Fibroblast of villous mesenchyme (primary cell): ENCODE measurements around the gene ZNF512. TPM values are rescaled to one million over a fixed set of nuclear protein-coding genes. Genes with fewer than 3 reads are reported as not detected.
"Not testable (repeated sequence)": the region's sequence is repeated elsewhere in the genome, so short reads cannot be mapped to it uniquely, and the experiment has no call there.

Experiments used
- DNase-seq: peaks from one replicate; pipeline ENCODE4 v3.0.0-alpha.2; 2010; ENCODE audit warnings: low read depth
- H3K4me3 ChIP-seq: 2 replicates; pipeline ENCODE4 v1.5.1; 2011; ENCODE audit warnings: low read depth, mild to moderate bottlenecking, low read length
- total RNA-seq: library from RNA; depleted of rRNA; stranded (reverse); fragments of >200 nt; gene quantifications from 2 replicates; pipeline ENCODE4 v1.2.3, GENCODE V29; 2012
- TF ChIP-seq, protein P1 (sequence below): IDR thresholded peaks from 2 replicates; pipeline ENCODE4 v1.5.1; 2012; ENCODE audit warnings: low read depth, mild to moderate bottlenecking, low read length; ENCODE audit not compliant: insufficient read depth

The ZNF512 gene
- total RNA-seq, 1 donor, result 33.2 TPM

DNA sequence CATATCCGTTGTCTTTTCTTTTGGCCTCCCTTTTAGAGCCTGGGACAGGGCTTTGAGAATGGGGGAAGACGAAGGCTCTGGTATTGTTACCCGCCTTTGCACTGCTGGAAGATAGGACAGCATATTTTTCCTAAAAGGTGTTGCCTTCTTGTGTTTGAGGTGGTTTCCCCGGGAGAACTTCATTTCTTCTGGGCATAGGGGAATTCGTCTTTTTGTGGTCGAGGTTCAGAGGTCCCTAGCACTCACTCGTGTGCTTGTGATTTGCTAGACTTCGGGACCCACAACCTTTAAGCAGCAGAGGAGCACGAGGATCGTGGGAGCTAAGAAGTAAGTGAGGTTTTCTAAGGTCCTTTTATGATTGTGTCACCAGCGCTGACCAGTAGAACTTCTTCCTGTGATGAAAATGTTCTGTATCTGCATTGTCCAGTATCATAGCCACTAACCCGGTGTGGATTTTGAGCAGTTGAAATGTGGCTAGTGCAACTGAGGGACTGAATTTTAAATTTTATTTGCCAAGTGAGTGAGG lies 611 bp downstream of the ZNF512 start:
- DNase-seq, result peak; percentile 45
- H3K4me3 ChIP-seq, result peak overlapping the region; percentile 95
- TF ChIP-seq, protein P1, sequence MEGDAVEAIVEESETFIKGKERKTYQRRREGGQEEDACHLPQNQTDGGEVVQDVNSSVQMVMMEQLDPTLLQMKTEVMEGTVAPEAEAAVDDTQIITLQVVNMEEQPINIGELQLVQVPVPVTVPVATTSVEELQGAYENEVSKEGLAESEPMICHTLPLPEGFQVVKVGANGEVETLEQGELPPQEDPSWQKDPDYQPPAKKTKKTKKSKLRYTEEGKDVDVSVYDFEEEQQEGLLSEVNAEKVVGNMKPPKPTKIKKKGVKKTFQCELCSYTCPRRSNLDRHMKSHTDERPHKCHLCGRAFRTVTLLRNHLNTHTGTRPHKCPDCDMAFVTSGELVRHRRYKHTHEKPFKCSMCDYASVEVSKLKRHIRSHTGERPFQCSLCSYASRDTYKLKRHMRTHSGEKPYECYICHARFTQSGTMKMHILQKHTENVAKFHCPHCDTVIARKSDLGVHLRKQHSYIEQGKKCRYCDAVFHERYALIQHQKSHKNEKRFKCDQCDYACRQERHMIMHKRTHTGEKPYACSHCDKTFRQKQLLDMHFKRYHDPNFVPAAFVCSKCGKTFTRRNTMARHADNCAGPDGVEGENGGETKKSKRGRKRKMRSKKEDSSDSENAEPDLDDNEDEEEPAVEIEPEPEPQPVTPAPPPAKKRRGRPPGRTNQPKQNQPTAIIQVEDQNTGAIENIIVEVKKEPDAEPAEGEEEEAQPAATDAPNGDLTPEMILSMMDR, result no peak

DNA sequence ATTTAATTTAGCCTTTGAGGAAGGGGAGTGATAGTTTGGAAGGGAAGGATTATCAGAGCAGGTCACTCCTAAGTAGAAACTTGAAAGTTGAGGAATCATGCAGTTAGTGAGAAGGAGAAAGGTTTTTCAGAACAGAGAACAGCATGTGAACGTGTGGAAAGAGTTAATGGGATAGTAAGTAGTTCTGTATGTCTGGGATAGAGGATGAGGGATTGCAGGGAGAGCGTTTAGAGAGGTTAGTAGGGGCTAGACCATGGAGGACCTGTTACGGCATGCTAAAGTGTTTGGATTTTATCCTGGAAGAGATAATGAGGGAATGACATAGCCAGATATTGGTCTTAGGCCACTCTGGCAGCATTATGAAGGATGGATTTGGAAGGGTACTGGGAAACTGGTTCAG lies 1.8 kb downstream of the ZNF512 start:
- peak overlapping the region; percentile 10 for H3K4me3 ChIP-seq
- TF ChIP-seq, protein P1, result no peak
- no peak for DNase-seq

DNA sequence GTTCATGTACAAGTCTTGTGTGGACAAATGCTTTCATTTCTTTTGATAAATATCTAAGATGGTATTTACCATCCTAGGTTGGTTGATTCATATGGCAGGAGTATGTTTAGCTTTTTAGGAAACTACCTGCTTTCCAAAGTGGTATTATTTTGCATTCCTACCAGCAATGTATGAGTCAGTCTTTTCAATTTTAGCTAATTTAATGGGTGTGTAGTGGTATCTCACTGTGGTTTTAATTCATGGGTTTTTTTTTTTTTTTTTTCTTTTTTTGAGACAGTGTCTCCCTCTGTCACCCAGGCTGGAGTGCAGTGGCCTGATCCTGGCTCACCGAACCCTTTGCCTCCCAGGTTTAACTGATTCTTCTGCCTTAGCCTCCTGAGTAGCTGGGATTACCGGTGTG lies 4.2 kb downstream of the ZNF512 start:
- DNase-seq, result no peak
- H3K4me3 ChIP-seq, result no peak overlapping the region
- TF ChIP-seq, protein P1, result no peak

DNA sequence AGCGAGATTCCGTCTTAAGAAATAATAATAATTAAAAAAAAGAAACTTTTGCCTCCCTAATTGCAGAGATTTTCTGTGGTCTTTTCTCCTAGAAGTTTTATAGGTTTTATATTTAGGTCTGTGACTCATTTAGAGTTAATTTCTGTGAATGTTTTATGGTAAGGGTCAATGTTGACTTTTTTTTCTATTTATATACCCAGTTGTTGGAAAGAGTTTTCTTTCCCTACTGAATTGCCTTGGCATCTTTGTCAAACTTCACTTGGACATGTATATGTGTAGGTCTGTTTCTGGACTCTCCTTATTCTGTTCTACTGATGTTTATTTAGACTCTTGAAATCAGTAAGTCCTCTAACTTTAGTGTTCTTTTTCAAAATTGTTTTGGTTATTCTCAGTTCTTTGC lies 5.5 kb downstream of the ZNF512 start:
- no peak overlapping the region for H3K4me3 ChIP-seq
- TF ChIP-seq, protein P1, result no peak
- no peak for DNase-seq

DNA sequence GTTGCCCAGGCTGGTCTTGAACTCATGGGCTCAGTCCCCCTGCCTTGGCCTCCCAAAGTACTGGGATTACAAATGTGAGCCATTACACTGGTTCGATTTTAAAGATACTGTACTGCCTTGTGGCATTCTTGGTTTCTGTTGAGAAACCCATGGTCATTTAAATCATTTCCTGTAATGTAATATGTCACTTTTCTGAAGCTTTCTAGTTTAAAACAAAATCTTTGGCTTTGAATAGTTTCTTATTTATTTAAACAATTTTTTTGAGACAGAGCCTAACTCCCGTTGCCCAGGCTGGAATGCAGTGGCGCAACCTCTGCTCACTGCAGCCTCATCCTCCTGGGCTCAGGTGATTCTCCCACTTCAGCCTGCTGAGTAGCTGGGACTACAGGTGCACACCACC lies 8.9 kb downstream of the ZNF512 start:
- H3K4me3 ChIP-seq, result no peak overlapping the region
- TF ChIP-seq, protein P1, result no peak
- DNase-seq, result no peak

DNA sequence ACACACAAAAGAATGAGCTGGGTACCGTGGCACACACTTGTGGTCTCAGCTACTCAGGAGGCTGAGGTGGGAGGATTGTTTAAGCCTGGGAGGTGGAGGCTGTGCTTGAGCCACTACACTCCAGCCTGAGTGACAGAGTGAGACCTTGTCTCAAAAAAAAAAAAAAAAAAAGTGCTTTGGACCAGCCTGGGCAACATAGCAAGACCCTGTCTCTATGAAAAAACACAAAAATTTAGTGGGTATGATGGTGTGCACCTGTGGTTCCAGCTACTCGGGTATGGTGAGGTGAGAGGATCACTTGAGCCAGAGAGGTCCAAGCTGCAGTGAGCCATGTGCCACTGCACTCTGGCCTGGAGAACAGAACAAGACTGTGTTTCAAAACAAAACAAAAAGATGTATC lies 10.4 kb downstream of the ZNF512 start:
- no peak for DNase-seq
- TF ChIP-seq, protein P1, result no peak

DNA sequence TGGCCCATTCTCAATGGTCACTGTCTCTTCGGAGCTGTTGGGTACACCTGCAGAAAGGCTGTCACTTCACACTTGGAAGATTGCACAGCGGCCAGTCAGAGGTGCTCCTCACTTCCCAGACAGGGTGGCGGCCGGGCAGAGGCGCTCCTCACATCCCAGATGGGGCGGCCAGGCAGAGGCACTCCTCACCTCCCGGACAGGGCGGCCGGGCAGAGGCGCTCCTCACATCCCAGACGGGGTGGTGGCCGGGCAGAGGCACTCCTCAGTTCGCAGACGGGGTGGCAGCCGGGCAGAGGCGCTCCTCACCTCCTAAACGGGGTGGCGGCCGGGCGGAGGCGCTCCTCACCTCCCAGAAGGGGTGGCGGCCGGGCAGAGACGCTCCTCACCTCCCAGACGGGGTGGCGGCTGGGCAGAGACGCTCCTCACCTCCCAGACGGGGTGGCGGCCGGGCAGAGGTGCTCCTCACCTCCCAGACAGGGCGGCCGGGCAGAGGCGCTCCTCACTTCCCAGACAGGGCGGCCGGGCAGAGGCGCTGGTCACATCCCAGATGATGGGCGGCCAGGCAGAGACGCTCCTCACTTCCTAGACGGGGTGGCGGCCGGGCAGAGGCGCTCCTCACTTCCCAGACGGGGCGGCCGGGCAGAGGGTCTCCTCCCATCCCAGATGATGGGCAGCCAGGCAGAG lies 11.3 kb downstream of the ZNF512 start:
- not testable (repeated sequence) for DNase-seq, H3K4me3 ChIP-seq

More for the DNA sequence above, 10.4 kb downstream of the ZNF512 start:
- H3K4me3 ChIP-seq, result no peak overlapping the region

DNA sequence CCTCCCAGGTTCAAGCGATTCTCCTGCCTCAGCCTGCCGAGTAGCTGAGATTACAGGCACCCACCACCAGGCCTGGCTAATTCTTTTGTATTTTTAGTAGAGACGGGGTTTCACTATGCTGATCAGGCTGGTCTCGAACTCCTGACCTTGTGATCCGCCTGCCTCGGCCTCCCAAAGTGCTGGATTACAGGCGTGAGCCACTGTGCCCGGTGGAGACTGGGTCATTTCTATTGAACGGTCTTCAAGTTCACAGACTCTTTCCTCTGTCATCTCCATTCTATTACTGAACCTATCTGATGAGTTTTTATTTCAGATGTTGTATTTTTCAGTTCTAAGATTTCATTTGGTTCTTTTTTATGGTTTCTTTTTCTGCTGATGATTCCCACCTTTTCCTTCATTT lies 12.6 kb downstream of the ZNF512 start:
- DNase-seq, H3K4me3 ChIP-seq: not testable (repeated sequence)
